ENCODE measurements around the gene WDTC1.

WDTC1 gene

DNA sequence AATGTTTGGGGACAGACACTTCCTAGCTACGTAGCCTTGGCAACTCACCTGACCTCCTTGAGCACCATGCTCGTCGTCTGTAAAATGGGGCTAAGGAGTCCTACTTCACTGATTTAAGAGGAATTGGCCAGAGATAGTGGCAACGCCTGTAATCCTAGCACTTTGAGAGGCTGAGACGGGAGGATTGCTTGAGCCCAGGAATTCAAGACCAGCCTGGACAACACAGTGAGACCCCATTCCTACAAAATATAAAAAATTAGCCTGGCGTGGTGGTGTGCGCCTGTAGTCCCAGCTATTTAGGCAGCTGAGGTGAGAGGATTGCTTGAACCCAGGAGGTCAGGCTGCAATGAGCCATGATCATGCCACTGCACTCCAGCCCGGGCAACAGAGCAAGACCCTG is 111.9 kb downstream of the WDTC1 start:
- TF ChIP-seq Cebpa-rat (IDR thresholded peaks at IDR 0.05), result no peak
- Histone ChIP-seq H4K20me1 (peaks cover 0 to 25% (median 0%) of the 10 kb centered on the region in 11 experiments; a peak in 5 of 22 replicates), H3K27ac (peak overlapping the region in 2 of 11 experiments; percentile 49 to 97; a peak in 1 of 22 replicates), H3K4me3 (no peak overlapping the region; a peak in 1 of 20 replicates), H3K9me3 (replicated peaks in 1 of 11) (no peaks in the 10 kb centered on the region), H3K4me2 (peak overlapping the region in 1 of 11 experiments; percentile 70; a peak in 2 of 22 replicates), H3K4me1 (peaks cover 36 to 77% (median 59%) of the 10 kb centered on the region in 10 experiments), H3K36me3 (peaks cover 0 to 64% (median 49%) of the 10 kb centered on the region in 11 experiments; a peak in 20 of 22 replicates), H3K9ac (no peak overlapping the region), H3K27me3 (no peaks in the 10 kb centered on the region)

DNA sequence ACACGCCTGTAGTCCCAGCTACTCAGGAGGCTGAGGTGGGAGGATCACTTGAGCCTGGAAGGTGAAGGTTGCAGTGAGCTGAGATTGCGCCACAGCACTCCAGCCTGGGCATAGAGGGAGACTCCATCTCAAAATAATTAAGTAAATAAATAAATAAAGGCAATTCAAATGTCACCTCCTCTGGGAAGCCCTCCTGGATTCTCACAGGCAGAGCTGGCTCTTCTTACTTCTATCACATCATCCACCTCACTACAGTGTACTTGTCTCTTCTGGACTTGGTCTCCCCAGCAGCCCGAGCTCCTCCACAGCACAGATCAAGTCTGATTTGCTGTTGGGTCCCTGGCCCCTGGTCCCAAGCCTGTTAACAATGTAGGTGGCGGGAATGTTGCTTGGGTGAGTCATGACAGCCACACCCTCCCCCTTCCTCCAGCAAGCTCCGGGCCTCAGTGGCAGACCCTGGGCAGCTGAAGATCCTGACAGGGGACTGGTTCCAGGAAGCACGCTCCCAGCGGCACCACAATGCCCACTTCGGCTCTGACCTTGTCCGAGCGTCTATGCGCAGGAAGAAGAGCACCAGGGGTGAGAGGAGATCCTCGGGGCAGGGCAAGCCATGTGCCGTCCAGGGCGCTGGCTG is 112.7 kb downstream of the WDTC1 start:
- H4K20me1 ChIP-seq, result peaks cover 0 to 28% (median 0%) of the 10 kb centered on the region in 11 experiments; a peak in 5 of 22 replicates
- peak overlapping the region in 5 of 11 experiments; percentile 20 to 70 (median 48); a peak in 8 of 22 replicates for H3K4me2 ChIP-seq
- H3K9ac ChIP-seq, result peak overlapping the region in 1 of 11 experiments; percentile 41; a peak in 1 of 22 replicates
- H3K4me3 ChIP-seq, result no peak overlapping the region
- TF ChIP-seq Cebpa-rat (IDR thresholded peaks at IDR 0.05), result no peak
- no peaks in the 10 kb centered on the region for H3K27me3 ChIP-seq
- no peaks in the 10 kb centered on the region for H3K9me3 ChIP-seq (replicated peaks in 1 of 11)
- peaks cover 29 to 70% (median 51%) of the 10 kb centered on the region in 10 experiments for H3K4me1 ChIP-seq
- peak overlapping the region in 2 of 11 experiments; percentile 9 to 19; a peak in 4 of 22 replicates for H3K27ac ChIP-seq
- H3K36me3 ChIP-seq, result peaks cover 0 to 70% (median 50%) of the 10 kb centered on the region in 11 experiments; a peak in 20 of 22 replicates

DNA sequence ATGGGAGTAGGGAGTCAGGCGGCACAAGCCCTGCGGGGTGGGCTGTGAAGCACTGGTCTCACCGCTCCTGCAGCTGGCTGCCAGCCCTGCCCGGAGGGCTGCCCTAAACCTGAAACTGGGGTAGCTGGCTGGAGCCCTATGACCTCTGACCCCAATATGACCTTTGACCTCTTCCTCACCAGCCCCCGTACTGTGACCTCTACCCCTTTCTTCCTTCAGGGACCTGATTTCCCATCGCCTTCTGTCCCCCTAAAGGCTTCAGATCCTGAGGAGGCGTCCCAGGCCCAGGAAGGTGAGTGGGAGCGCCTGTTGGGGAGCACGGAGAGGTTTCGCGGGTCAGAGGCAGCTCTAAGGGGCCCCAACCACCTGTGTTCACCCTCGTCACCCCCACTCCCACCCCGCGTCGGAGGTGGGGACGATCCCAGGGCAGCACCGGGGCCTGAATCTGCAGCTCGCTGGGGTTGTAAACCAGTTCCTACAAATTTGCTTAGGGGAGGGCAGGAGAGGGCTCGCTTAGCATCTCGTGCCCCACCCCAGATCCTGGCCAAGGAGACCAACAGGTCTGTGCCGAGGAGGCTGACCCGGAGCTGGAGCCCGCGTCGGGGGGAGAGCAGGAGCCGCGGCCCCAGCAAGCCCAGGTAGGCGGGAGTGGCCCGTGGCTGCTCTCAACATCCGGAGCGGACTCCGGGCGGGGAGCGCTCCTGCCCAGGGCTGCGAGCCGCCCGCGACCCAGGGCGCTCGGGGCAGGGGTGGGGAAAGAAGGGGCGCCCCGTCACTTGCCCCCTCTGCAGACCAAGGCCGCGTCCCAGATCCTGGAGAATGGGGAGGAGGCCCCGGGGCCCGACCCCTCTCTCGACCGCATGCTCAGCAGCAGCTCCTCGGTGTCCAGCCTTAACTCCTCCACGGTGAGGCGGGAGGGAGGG is 114.7 kb downstream of the WDTC1 start:
- no peaks in the 10 kb centered on the region for H3K27me3 ChIP-seq
- TF ChIP-seq Cebpa-rat (IDR thresholded peaks at IDR 0.05), result no peak
- no peaks in the 10 kb centered on the region for H3K9me3 ChIP-seq (replicated peaks in 1 of 11)
- peak overlapping the region in 9 of 11 experiments; percentile 23 to 58 (median 43); a peak in 14 of 22 replicates for H3K9ac ChIP-seq
- peaks cover 0 to 79% (median 52%) of the 10 kb centered on the region in 11 experiments; a peak in 21 of 22 replicates for H3K36me3 ChIP-seq
- peak overlapping the region in 6 of 11 experiments; percentile 9 to 50 (median 30); a peak in 9 of 22 replicates for H3K27ac ChIP-seq
- peak overlapping the region in 10 of 11 experiments; percentile 10 to 76 (median 56); a peak in 20 of 22 replicates for H3K4me2 ChIP-seq
- H4K20me1 ChIP-seq, result peaks cover 0 to 36% (median 0%) of the 10 kb centered on the region in 11 experiments; a peak in 7 of 22 replicates
- no peak overlapping the region for H3K4me3 ChIP-seq
- peaks cover 9 to 50% (median 31%) of the 10 kb centered on the region in 10 experiments; a peak in 19 of 20 replicates for H3K4me1 ChIP-seq

DNA sequence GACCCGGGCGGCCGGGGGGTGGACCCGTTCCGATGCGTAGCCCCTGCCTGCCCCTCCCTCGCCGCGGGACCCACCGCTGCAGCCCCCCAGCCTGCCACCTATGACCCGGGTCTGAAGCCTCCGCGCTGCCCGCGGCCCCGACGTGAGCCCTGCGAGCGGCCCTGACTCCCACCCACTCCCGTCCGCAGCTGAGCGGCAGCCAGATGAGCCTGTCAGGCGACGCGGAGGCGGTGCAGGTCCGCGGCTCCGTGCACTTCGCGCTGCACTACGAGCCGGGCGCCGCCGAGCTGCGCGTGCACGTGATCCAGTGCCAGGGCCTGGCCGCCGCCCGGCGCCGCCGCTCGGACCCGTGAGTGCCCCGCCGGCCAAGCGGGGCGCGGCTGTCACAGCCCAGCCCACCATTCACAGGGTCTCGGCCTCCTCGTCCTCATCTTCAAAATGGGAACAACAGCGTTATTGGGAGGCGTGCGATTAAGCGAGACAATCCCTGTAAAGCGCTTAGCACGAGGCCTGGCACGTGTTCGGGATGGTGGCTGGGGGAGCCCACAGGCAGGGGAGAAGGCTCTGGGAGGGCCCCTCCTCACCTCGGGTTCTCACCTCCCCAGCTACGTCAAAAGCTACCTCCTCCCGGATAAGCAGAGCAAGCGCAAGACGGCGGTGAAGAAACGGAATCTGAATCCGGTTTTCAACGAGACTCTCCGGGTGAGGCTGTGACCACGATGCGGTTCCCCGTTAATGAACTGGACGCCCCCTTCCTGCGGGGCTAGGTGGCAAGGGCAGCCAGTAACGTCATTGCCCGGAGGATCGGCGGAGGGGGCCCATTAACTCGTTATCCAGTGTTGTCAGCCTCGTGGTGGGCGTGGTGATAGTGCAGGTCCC is 115.6 kb downstream of the WDTC1 start:
- H3K27ac ChIP-seq, result no peak overlapping the region
- no peaks in the 10 kb centered on the region for H3K9me3 ChIP-seq (replicated peaks in 1 of 11)
- no peak overlapping the region for H3K4me2 ChIP-seq
- peaks cover 9 to 41% (median 22%) of the 10 kb centered on the region in 10 experiments; a peak in 19 of 20 replicates for H3K4me1 ChIP-seq
- H4K20me1 ChIP-seq, result peaks cover 0 to 36% (median 0%) of the 10 kb centered on the region in 11 experiments; a peak in 7 of 22 replicates
- H3K27me3 ChIP-seq, result no peaks in the 10 kb centered on the region
- no peak for TF ChIP-seq Cebpa-rat (IDR thresholded peaks at IDR 0.05)
- H3K4me3 ChIP-seq, result no peak overlapping the region
- peaks cover 0 to 77% (median 51%) of the 10 kb centered on the region in 11 experiments; a peak in 21 of 22 replicates for H3K36me3 ChIP-seq
- no peak overlapping the region; a peak in 1 of 22 replicates for H3K9ac ChIP-seq

DNA sequence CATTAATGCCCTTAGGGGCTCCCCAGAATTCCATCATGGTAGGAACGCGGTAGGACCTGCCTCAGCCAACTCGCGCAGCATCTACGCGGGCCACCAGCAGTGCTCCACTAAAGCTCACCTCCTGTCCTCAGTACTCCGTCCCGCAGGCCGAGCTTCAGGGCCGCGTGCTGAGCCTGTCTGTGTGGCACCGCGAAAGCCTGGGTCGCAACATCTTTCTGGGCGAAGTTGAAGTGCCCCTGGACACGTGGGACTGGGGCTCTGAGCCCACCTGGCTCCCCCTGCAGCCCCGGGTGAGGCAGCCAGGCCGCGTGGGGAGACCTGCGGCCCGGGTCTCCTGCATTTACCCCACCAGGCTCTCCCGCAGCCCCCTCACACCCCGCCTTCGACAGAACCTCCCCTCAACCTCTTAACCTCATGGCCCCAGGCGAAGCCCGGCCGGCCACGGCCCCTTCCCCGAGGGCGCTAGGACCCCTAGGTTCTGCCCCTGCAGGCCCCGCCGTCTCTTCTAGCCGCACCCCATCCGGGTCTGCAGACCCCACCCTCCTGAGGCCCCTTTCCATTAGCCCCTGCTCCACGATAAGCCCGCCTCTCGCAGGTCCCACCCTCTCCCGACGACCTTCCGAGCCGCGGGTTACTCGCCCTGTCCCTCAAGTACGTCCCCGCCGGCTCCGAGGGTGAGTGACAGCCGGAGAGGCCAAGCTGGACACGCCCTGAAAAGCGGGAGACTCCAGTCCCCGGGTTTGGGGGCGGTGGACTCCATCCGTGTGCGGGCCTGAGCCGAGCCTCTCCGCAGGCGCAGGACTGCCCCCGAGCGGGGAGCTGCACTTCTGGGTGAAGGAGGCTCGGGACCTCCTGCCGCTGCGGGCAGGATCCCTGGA is 116.5 kb downstream of the WDTC1 start:
- Histone ChIP-seq H3K4me2 (no peak overlapping the region), H3K4me3 (no peak overlapping the region), H3K27me3 (no peaks in the 10 kb centered on the region), H3K4me1 (peaks cover 5 to 39% (median 20%) of the 10 kb centered on the region in 10 experiments; a peak in 18 of 20 replicates), H3K27ac (peak overlapping the region in 1 of 11 experiments; percentile 4; a peak in 1 of 22 replicates), H3K9me3 (replicated peaks in 1 of 11) (no peaks in the 10 kb centered on the region), H4K20me1 (peaks cover 0 to 36% (median 0%) of the 10 kb centered on the region in 11 experiments; a peak in 5 of 22 replicates), H3K36me3 (peaks cover 5 to 75% (median 47%) of the 10 kb centered on the region in 11 experiments; a peak in 21 of 22 replicates), H3K9ac (no peak overlapping the region)
- no peak for TF ChIP-seq Cebpa-rat (IDR thresholded peaks at IDR 0.05)

DNA sequence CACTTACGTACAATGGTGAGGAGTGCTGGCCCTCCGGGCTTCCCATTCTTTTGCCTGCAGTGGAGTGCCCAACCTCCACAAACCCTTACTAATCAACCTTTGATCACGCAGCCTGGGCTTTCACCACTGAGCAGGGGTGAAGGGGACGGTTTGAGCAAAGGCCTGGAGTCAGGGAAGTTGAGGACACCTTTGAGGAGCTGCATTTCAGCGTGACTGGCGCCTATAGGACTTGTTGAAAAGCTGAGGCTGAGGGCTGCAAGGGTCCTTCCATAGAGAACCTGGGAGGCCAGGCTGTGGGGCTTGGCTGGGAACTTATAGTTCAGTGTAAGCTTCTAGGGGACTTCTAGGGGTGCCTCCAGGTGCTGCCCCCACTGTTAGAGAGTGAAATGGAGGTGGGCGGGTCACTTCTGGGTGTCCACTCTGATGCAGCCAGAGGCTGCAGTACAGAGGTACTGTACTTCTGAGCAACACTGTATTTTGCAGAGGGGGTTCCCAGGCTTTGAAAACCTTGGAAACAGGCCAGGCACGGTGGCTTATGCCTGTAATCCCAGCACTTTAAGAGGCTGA is 117.2 kb downstream of the WDTC1 start:
- no peak overlapping the region for H3K9ac ChIP-seq

DNA sequence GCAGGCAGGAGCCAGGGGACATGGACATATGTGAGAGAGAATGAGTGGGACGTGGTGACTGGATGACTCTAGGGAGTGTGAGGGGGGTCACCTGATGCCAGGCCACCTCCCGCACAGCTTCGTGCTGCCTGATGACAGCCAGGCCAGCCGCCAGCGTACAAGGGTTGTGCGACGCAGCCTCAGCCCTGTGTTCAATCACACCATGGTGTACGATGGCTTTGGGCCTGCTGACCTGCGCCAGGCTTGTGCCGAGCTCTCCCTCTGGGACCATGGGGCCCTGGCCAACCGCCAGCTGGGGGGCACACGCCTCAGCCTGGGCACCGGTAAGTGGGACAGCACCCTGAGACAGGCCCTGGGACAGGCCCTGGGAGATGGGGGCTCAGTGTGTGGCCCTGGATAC is 118.7 kb downstream of the WDTC1 start:
- H3K4me2 ChIP-seq, result no peak overlapping the region
- peaks cover 0 to 31% (median 0%) of the 10 kb centered on the region in 11 experiments; a peak in 4 of 22 replicates for H4K20me1 ChIP-seq
- H3K9me3 ChIP-seq (replicated peaks in 1 of 11), result no peaks in the 10 kb centered on the region
- no peak overlapping the region for H3K4me3 ChIP-seq
- peak overlapping the region in 1 of 11 experiments; percentile 3; a peak in 1 of 22 replicates for H3K9ac ChIP-seq
- H3K4me1 ChIP-seq, result peaks cover 16 to 40% (median 33%) of the 10 kb centered on the region in 10 experiments
- TF ChIP-seq Cebpa-rat (IDR thresholded peaks at IDR 0.05), result no peak
- no peak overlapping the region for H3K27ac ChIP-seq
- peaks cover 9 to 62% (median 41%) of the 10 kb centered on the region in 11 experiments; a peak in 21 of 22 replicates for H3K36me3 ChIP-seq
- H3K27me3 ChIP-seq, result no peaks in the 10 kb centered on the region

More for the DNA sequence above, 117.2 kb downstream of the WDTC1 start:
- TF ChIP-seq Cebpa-rat (IDR thresholded peaks at IDR 0.05), result no peak
- Histone ChIP-seq H3K4me1 (peaks cover 11 to 40% (median 24%) of the 10 kb centered on the region in 10 experiments), H4K20me1 (peaks cover 0 to 36% (median 0%) of the 10 kb centered on the region in 11 experiments; a peak in 5 of 22 replicates), H3K4me2 (no peak overlapping the region), H3K4me3 (no peak overlapping the region), H3K27me3 (no peaks in the 10 kb centered on the region), H3K27ac (peak overlapping the region in 1 of 11 experiments; percentile 4; a peak in 1 of 22 replicates), H3K36me3 (peaks cover 8 to 74% (median 47%) of the 10 kb centered on the region in 11 experiments; a peak in 21 of 22 replicates), H3K9me3 (replicated peaks in 1 of 11) (no peaks in the 10 kb centered on the region)
